ENCODE data around the gene STXBP3. TPM values are rescaled to one million over a fixed set of nuclear protein-coding genes. Genes with fewer than 3 reads are reported as not detected.
A peak's percentile ranks its signal among the peaks of the same experiment; 100 is the strongest.

The STXBP3 gene
- total and polyA plus RNA-seq, 2 of the 4 experiments (the other 2 are of a cell fraction): 19.1 to 19.7 TPM

- 0 out of 2 replicates have a peak, but pooled peaks have one; percentile 2 for TF ChIP-seq USF2 (IDR thresholded peaks at IDR 0.05; ENCODE audit: low read depth, low read length)
- TF ChIP-seq RCOR1 (IDR thresholded peaks at IDR 0.05; ENCODE audit: insufficient replicate concordance, low read length): peak; percentile 62
- TF ChIP-seq SMC3 (IDR thresholded peaks at IDR 0.05; ENCODE audit: low read depth, low read length): peak; percentile 53
- no peak for TF ChIP-seq RFX5 (IDR thresholded peaks at IDR 0.05; ENCODE audit: low read depth, low read length)
- TF ChIP-seq MAZ (IDR thresholded peaks at IDR 0.05; ENCODE audit: borderline replicate concordance, low read depth, low read length): peak; percentile 94
- peak; percentile 92 for TF ChIP-seq POLR2A (IDR thresholded peaks at IDR 0.05; ENCODE audit: low read depth, low read length)
- TF ChIP-seq FOS (IDR thresholded peaks at IDR 0.05; ENCODE audit: low read depth, low read length): peak; percentile 34
- TF ChIP-seq NFE2L2 (IDR thresholded peaks at IDR 0.05; ENCODE audit: low read depth, low read length): no peak
- peak; percentile 49 for TF ChIP-seq RAD21 (IDR thresholded peaks at IDR 0.05; ENCODE audit: low read length)
- no peak for TF ChIP-seq CEBPB (IDR thresholded peaks at IDR 0.05; ENCODE audit: low read depth, low read length)
These were observed at the start of gene STXBP3 (continued) for GRCh38 chr1:108746382-108747170.

Measured in IMR-90 (cell line).